ENCODE results near the gene PRR20D. TPM values are rescaled to one million over a fixed set of nuclear protein-coding genes. Genes with fewer than 3 reads are reported as not detected.

Gene PRR20D
- total RNA-seq, 1 donor from 2014 or later, result not detected

DNA sequence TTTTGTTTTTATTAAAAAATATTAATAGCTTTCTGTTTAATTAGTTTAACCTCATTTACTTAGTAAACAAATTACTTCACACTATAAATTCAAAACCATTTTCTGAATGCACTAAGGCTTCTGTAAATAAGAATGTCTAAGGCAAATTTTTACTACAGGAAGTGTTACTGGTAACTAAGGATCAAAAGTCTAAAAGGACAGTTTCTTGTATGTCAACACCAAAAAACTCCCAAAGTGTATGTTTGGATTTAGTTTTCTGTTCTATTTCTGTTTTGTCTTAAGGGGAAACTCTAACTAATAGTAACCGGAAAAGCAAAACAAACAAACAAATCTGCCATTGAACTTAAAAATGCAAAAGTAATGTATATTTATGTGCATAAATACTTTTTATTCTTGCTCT is 31.2 kb downstream of the PRR20D start:
- H3K27ac Mint-ChIP-seq, result no peak overlapping the region
- no peak overlapping the region for H3K4me3 Mint-ChIP-seq
- H3K27me3 Mint-ChIP-seq (ENCODE audit: insufficient read depth), result no peaks in the 10 kb centered on the region
- no peak for DNase-seq (ENCODE audit: low spot score)
- intact Hi-C loops (cut with micrococcal nuclease), result no loop called here
- no peaks in the 10 kb centered on the region for H3K9me3 Mint-ChIP-seq
- H3K36me3 Mint-ChIP-seq (ENCODE audit: low read depth), result no peaks in the 10 kb centered on the region
- no peaks in the 10 kb centered on the region for H3K4me1 Mint-ChIP-seq (ENCODE audit: low read depth)

DNA sequence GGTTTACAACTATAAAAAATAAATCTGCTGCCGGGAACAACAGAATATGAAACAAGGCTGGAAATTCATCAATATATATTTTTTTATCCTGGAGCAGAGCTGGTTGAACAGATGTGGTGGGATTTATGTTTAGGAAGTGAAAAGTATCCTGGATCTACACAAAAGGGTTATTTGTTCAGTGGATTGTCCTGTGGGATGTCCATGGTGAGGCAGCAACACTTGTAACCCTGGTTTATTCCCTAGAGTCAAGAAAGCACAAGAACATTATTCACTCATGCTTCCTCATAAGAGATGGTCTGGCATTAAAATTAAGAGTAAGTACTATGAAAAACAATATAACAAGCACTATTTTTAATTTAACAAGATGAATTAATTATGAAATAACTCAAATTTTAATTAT is 52.6 kb downstream of the PRR20D start:
- no peak for DNase-seq (ENCODE audit: low spot score)
- Mint-ChIP-seq H3K36me3 (ENCODE audit: low read depth) (no peaks in the 10 kb centered on the region), H3K4me3 (no peak overlapping the region), H3K27ac (no peak overlapping the region), H3K27me3 (ENCODE audit: insufficient read depth) (no peaks in the 10 kb centered on the region), H3K9me3 (peaks cover 9% of the 10 kb centered on the region), H3K4me1 (ENCODE audit: low read depth) (no peaks in the 10 kb centered on the region)
- intact Hi-C loops (cut with micrococcal nuclease), result no loop called here

Other genes starting within 250 kb of the PRR20D start
- not detected in 2 replicates for gene PRR20A, start 19.7 kb upstream of the PRR20D start, total RNA-seq
- not detected in 2 replicates for gene PRR20B, start 13.1 kb upstream of the PRR20D start, total RNA-seq
- gene PRR20C, start 6.6 kb upstream of the PRR20D start, total RNA-seq, result not detected in 2 replicates
- not detected in 2 replicates for gene PRR20E, start 6.6 kb downstream of the PRR20D start, total RNA-seq